GM18520 (cell line): ENCODE measurements around the gene KCTD6.

Experiments
- ATAC-seq: cut with Tn5 transposase; IDR thresholded peaks from one replicate; pipeline ENCODE4 v1.9.1; 2021; ENCODE audit not compliant: unreplicated experiment

The KCTD6 gene

DNA sequence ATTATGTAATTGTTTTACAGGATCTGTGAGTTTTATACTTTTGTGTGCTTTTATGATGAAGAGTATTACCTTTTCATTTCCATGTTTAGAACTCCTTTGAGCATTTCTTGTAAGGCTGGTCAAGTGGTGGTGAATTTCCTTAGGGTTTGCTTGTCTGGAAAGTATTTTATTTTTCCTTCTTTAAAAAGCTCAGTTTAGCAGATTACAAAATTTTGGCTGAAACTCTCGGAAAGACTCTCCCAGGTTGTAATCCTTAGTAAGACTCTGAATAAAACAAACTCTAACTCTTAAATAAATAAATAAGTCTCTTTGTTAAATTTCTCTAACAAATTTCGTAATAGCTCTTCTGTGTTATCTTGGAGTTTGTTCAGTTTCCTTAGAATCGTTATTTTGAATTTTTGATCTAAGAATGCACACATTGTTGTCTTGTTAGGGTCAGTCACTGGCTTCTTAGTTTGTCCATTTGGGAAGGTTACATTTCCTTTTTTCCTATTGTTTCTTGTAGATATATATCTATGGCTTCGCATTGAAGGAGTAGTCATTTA is 59.8 kb downstream of the KCTD6 start:
- ATAC-seq, result no peak
